OCI-LY7 (cell line): Measurements from ENCODE around the gene ACTN1.

Experiments used
- EZH2phosphoT487 ChIP-seq: fragments of 200-600 bp; sonication (generic); IDR thresholded peaks from 2 replicates; pipeline ENCODE4 v1.6.1; 2018; ENCODE audit warnings: low read depth, borderline replicate concordance, mild to moderate bottlenecking, mixed run types, antibody characterized with exemption, low read length, moderate library complexity, mixed read lengths
- TF ChIP-seq, protein P1 (sequence below): fragments of 200-600 bp; sonication (generic); conservative IDR thresholded peaks from 2 replicates; pipeline ENCODE4 v1.5.1; 2014; ENCODE audit warnings: mild to moderate bottlenecking, antibody characterized with exemption, low read length, moderate library complexity, mixed read lengths

DNA sequence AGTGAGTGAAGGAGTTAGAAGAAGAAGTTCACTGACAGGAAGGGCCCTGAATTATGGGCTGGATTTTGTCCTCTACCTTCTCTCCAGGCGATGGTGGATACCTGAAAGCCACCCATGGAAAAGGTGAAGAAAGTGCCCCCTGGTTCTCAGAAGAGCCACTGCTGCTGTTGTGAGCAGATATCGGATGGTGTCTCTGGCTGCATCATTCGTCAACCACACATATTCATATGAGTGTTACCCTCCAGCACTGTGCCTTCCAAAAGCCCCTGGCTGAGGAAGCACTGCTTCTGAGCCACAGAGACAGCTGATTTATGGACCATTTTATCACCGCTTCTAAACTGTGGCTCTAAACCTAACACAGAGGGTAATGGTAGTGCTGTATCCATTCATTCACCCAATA is 2.0 kb upstream of the ACTN1 start:
- TF ChIP-seq, protein P1, sequence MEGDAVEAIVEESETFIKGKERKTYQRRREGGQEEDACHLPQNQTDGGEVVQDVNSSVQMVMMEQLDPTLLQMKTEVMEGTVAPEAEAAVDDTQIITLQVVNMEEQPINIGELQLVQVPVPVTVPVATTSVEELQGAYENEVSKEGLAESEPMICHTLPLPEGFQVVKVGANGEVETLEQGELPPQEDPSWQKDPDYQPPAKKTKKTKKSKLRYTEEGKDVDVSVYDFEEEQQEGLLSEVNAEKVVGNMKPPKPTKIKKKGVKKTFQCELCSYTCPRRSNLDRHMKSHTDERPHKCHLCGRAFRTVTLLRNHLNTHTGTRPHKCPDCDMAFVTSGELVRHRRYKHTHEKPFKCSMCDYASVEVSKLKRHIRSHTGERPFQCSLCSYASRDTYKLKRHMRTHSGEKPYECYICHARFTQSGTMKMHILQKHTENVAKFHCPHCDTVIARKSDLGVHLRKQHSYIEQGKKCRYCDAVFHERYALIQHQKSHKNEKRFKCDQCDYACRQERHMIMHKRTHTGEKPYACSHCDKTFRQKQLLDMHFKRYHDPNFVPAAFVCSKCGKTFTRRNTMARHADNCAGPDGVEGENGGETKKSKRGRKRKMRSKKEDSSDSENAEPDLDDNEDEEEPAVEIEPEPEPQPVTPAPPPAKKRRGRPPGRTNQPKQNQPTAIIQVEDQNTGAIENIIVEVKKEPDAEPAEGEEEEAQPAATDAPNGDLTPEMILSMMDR, result no peak
- TF ChIP-seq EZH2phosphoT487, result no peak
